Panc1 (cell line): ENCODE data around the gene STMP1. TPM values are rescaled to one million over a fixed set of nuclear protein-coding genes. Genes with fewer than 3 reads are reported as not detected.

ENCODE experiments used
- ATAC-seq: fragments of 200-7000 bp; cut with Tn5 transposase; 2 replicates; pipeline ENCODE4 v1.9.1; 2020; ENCODE audit warnings: mild to moderate bottlenecking, moderate library complexity
- BruUV-seq: library from RNA; stranded (reverse); fragments of 400-500 nt; replicated peaks from 2 replicates; lab custom pipeline; 2021; lab: Mats Ljungman, UMichigan
- CTCF ChIA-PET: fragments of 300-600 bp; sonication (Branson Sonifier 250); formaldehyde crosslinking; loops from one replicate; lab custom pipeline; 2022; ENCODE audit warnings: antibody characterized with exemption; lab: Charles Lee
- POLR2A ChIA-PET: fragments of 300-600 bp; sonication (Branson Sonifier 250); formaldehyde crosslinking; loops from one replicate; lab custom pipeline; 2022; ENCODE audit warnings: antibody characterized with exemption; lab: Charles Lee
- DNase-seq: peaks from one replicate; pipeline ENCODE4 v3.0.0-alpha.2; 2010; ENCODE audit warnings: low read depth, low spot score
- H3K27ac ChIP-seq: 2 replicates; pipeline ENCODE4 v1.5.1; 2011; ENCODE audit warnings: mild to moderate bottlenecking, low read length, inconsistent platforms
- H3K27me3 ChIP-seq: fragments of 200-500 bp; sonication (Bioruptor generic); 2 replicates; pipeline ENCODE4 v1.6.0; 2014; ENCODE audit warnings: low read length, inconsistent platforms; ENCODE audit not compliant: control insufficient read depth, insufficient read depth
- H3K36me3 ChIP-seq: fragments of 200-500 bp; sonication (Bioruptor generic); 2 replicates; pipeline ENCODE4 v1.5.1; 2014; ENCODE audit warnings: inconsistent platforms, mild to moderate bottlenecking, low read length, moderate library complexity; ENCODE audit not compliant: control insufficient read depth, insufficient read depth
- H3K4me1 ChIP-seq: 2 replicates; pipeline ENCODE4 v1.5.1; 2011; ENCODE audit warnings: inconsistent platforms, mild to moderate bottlenecking, low read length, moderate library complexity; ENCODE audit not compliant: control insufficient read depth, insufficient read depth
- H3K4me3 ChIP-seq, 2 experiments: 2 replicates each; pipeline ENCODE4 v1.5.1; 2011 to 2012; ENCODE audit warnings: low read depth in 2 of 2, low read length in 2 of 2, mild to moderate bottlenecking in 2 of 2, inconsistent platforms in 1 of 2, moderate library complexity in 1 of 2
- H3K9me3 ChIP-seq: fragments of 200-500 bp; sonication (Bioruptor generic); 2 replicates; pipeline ENCODE4 v1.5.1; 2014; ENCODE audit warnings: low read depth, mild to moderate bottlenecking, inconsistent platforms, low read length, moderate library complexity; ENCODE audit not compliant: control insufficient read depth, insufficient read depth
- POLR2AphosphoS5 ChIP-seq: IDR thresholded peaks from 2 replicates; pipeline ENCODE4 v1.6.1; 2012; ENCODE audit warnings: mild to moderate bottlenecking, low read depth, low read length, moderate library complexity
- SIN3A ChIP-seq: IDR thresholded peaks from 2 replicates; pipeline ENCODE4 v1.6.1; 2012; ENCODE audit warnings: low read depth, mild to moderate bottlenecking, low read length, moderate library complexity, borderline replicate concordance; ENCODE audit not compliant: insufficient read depth
- TCF7L2 ChIP-seq: IDR thresholded peaks from 2 replicates; pipeline ENCODE4 v1.6.1; 2011; ENCODE audit warnings: mild to moderate bottlenecking, low read depth, low read length, inconsistent platforms
- in situ Hi-C: cut with HindIII; loops from 2 replicates; pipeline ENCODE4 v1.10.0; 2016; ENCODE audit warnings: low sequenced_read_pairs, low pct_unique_long_range_greater_than_20kb
- intact Hi-C: fragments of 100-400 bp; cut with micrococcal nuclease; formaldehyde crosslinking; loops from one replicate; pipeline ENCODE4 v1.10.0; 2022; ENCODE audit not compliant: unreplicated experiment
- total RNA-seq: library from RNA; stranded (reverse); gene quantifications from one replicate; pipeline ENCODE4 v1.2.1, GENCODE V29; 2021; ENCODE audit not compliant: unreplicated experiment
- TF ChIP-seq, protein P1 (sequence below), 2 experiments: IDR thresholded peaks; 2 replicates each; pipeline ENCODE4 v1.6.1; 2011 to 2012; ENCODE audit warnings: low read depth in 2 of 2, control low read depth in 1 of 2, low read length in 1 of 2, mild to moderate bottlenecking in 1 of 2, moderate library complexity in 1 of 2; ENCODE audit not compliant: insufficient read depth in 1 of 2
- TF ChIP-seq, protein P2 (sequence below): fragments of 450-650 bp; IDR thresholded peaks from 2 replicates; pipeline ENCODE4 v1.5.1; 2017; ENCODE audit warnings: mild to moderate bottlenecking

Gene STMP1
- total RNA-seq, 1 experiment from 2014 or later, result 29.5 TPM

DNA sequence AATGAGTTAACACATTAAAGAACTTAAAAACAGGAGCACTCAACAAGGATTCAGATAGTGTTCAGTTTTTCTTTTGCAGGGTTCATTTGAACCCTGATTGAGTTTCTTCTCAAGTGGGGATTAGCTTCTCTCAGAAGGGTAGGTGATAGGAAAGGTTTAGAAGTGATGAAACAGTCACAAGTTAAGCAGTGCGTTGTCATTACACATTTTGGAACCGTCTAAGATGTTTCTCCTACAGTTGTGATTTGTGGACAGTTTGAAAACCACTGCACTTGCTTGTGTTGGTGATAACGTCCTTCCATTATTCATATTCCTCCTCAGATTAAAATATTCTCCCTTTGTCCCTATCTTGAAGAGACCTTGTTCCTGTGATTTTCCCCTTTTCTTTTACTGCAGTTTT is 2.7 kb downstream of the STMP1 start:
- ATAC-seq (no peak), DNase-seq (no peak)
- Histone ChIP-seq H3K27me3 (no peaks in the 10 kb centered on the region), H3K9me3 (no peaks in the 10 kb centered on the region), H3K27ac (no peak overlapping the region), H3K36me3 (peaks cover 2% of the 10 kb centered on the region; the same call in 1 of the 2 replicates), H3K4me1 (peaks cover 5% of the 10 kb centered on the region; the same call in 1 of the 2 replicates), H3K4me3 (no peak overlapping the region)
- ChIA-PET CTCF (no interaction called here), POLR2A (no interaction called here)
- intact Hi-C loops, result no loop called here
- no TSS peak for BruUV-seq
- TF ChIP-seq SIN3A (no peak), POLR2AphosphoS5 (no peak), TCF7L2 (no peak)
- TF ChIP-seq, protein P1, sequence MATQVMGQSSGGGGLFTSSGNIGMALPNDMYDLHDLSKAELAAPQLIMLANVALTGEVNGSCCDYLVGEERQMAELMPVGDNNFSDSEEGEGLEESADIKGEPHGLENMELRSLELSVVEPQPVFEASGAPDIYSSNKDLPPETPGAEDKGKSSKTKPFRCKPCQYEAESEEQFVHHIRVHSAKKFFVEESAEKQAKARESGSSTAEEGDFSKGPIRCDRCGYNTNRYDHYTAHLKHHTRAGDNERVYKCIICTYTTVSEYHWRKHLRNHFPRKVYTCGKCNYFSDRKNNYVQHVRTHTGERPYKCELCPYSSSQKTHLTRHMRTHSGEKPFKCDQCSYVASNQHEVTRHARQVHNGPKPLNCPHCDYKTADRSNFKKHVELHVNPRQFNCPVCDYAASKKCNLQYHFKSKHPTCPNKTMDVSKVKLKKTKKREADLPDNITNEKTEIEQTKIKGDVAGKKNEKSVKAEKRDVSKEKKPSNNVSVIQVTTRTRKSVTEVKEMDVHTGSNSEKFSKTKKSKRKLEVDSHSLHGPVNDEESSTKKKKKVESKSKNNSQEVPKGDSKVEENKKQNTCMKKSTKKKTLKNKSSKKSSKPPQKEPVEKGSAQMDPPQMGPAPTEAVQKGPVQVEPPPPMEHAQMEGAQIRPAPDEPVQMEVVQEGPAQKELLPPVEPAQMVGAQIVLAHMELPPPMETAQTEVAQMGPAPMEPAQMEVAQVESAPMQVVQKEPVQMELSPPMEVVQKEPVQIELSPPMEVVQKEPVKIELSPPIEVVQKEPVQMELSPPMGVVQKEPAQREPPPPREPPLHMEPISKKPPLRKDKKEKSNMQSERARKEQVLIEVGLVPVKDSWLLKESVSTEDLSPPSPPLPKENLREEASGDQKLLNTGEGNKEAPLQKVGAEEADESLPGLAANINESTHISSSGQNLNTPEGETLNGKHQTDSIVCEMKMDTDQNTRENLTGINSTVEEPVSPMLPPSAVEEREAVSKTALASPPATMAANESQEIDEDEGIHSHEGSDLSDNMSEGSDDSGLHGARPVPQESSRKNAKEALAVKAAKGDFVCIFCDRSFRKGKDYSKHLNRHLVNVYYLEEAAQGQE (IDR thresholded peaks at IDR 0.05; ENCODE audit: insufficient read depth in 1 of 2, low read depth in 2 of 2, low read length in 1 of 2), result no peak
- TF ChIP-seq, protein P2, sequence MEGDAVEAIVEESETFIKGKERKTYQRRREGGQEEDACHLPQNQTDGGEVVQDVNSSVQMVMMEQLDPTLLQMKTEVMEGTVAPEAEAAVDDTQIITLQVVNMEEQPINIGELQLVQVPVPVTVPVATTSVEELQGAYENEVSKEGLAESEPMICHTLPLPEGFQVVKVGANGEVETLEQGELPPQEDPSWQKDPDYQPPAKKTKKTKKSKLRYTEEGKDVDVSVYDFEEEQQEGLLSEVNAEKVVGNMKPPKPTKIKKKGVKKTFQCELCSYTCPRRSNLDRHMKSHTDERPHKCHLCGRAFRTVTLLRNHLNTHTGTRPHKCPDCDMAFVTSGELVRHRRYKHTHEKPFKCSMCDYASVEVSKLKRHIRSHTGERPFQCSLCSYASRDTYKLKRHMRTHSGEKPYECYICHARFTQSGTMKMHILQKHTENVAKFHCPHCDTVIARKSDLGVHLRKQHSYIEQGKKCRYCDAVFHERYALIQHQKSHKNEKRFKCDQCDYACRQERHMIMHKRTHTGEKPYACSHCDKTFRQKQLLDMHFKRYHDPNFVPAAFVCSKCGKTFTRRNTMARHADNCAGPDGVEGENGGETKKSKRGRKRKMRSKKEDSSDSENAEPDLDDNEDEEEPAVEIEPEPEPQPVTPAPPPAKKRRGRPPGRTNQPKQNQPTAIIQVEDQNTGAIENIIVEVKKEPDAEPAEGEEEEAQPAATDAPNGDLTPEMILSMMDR, result no peak
- in situ Hi-C loops, result no loop called here

DNA sequence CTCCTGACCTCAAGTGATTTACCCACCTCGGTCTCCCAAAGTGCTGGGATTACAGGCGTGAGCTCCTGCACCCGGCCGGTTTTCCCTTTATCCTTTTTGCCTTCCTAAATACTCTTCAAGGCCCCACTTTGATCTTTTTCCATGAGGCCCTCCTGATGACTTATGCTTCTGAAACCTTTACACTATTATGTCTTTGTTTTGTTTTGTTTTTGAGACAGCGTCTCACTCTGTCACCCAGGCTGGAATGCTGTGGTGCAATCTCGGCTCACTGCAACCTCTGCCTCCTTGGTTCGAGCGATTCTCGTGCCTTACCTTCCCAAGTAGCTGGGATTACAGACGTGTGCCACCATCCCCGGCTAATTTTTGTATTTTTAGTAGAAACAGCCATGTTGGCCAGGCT is 3.8 kb downstream of the STMP1 start:
- no peak for ATAC-seq
- Histone ChIP-seq H3K36me3 (peaks cover 2% of the 10 kb centered on the region; the same call in 1 of the 2 replicates), H3K4me1 (peaks cover 5% of the 10 kb centered on the region; the same call in 1 of the 2 replicates), H3K4me3 (no peak overlapping the region), H3K27me3 (no peaks in the 10 kb centered on the region), H3K27ac (no peak overlapping the region), H3K9me3 (no peaks in the 10 kb centered on the region)
- ChIA-PET CTCF (no interaction called here), POLR2A (no interaction called here)
- no peak for DNase-seq
- TF ChIP-seq, protein P2, result no peak
- TF ChIP-seq SIN3A, result no peak
- TF ChIP-seq, protein P1 (IDR thresholded peaks at IDR 0.05; ENCODE audit: insufficient read depth in 1 of 2, low read depth in 2 of 2, low read length in 1 of 2), result no peak
- no peak for TF ChIP-seq TCF7L2
- TF ChIP-seq POLR2AphosphoS5, result no peak
- BruUV-seq, result no TSS peak
- in situ Hi-C loops, result no loop called here
- intact Hi-C loops, result no loop called here
